HG03520 (cell line): Measurements from ENCODE around the gene NIN.

ENCODE experiments used
- ATAC-seq: cut with Tn5 transposase; IDR thresholded peaks from one replicate; pipeline ENCODE4 v1.9.1; 2021; ENCODE audit warnings: mild to moderate bottlenecking, moderate library complexity; ENCODE audit not compliant: unreplicated experiment

NIN gene

GRCh38 chr14:50837850-50838470 lies 7.0 kb upstream of the NIN start:
- ATAC-seq = no peak

DNA sequence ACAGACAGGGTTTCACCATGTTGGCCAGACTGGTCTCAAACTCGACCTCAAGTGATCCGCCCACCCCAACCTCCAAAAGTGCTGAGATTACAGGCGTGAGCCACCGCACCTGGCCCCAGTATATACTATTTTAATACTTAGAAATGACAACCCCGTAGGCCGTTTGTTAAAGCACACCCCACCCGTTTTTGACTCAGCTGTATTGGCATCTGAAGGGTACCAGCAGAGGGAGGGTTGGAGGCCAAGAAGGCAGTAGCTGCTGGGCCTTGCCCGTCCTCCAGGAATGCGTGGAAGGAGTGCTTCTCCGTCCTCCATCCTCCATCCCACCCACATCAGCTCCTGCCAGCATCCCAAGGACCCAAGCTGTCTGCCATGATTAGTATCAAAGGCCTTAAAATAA lies 6.3 kb upstream of the NIN start:
- no peak for ATAC-seq

DNA sequence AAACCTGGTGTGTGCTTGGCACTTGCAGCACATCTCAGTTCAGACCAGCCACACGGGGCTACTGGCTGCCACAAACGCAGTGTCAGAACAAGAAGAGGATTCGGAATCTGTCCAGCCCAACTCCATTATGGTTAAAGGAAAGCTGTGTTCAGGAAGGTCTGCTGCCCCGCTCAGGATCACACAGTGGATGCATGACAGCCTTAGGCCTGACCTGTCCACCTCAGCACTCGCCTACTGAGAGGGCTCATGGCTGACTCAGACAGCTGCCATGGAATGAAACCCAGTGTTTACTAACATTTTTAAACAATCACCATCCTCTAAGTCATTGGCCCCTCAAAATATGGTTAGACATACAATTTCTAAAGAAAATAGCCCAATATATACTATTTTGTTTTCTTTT lies 5.6 kb upstream of the NIN start:
- no peak for ATAC-seq

DNA sequence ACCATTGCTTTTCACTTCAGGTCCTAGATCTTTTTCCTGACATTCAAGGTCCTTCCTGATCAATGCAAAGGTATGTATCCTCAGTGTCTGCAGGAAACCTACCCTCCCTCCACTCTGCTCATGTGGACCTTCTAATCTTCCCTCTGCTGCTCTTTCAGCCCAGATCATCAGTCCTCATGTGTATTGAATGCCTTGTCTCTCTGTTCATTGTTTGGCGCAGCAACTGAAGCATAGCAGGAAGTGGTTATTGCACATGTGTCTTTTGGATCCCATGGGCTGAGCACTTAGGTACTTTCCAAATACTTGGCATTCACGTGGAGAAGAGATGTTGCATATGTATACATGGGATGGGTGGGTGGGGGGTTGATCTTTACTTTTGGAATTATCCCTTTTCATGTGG lies 4.3 kb upstream of the NIN start:
- no peak for ATAC-seq

DNA sequence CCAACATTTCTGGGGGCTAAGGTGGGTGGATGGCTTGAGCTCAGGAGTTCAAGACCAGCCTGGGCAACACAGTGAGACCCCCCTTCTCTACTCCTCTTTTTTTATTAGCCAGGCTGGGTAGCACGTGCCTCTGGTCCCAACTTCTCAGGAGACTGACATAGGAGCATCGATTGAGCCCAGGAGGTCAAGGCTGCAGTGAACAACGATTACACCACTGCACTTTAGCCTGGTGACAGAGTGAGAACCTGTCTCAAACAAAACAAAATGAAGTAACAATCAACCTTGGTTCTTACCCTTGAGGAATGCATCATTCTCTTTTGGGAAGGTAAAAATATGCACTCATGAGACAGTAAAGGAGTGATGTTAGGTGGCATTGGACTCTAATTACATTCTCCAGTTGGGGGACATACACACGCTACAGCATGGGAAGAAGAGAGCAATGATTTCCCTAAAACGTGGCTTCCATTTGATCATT lies 3.9 kb upstream of the NIN start:
- no peak for ATAC-seq

DNA sequence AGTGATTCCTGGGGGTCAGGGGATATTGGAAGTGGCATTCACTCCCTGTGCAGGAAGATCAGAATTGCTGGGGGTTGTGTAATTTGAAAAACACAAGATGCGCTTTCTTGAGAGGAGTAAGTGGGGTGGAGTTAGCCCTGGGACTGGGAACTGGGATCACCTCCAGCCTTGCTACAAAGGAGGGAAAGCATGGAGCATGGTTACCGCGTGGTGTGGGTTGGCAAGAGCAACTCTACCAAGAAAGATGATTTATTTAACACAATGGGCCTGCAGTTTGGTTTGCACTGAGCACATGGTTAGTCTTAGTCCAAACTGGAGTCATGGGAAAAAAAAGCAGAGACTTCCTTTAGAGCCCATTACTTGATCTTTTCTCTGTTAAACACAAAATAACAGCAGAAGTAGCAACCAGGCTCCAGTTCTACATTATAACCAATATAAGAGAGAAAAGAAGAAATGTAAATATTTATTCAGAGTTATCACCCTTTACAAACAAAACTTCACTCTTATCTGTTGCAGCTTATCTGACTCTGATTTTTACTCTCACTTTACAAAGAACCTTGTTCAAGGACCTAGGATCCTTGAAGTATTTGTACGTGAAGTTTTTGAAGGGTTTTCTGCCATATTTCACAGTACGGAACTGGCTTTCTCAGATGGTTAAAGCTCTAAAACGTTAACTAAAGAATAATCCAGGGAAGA lies 2.1 kb upstream of the NIN start:
- ATAC-seq = no peak

DNA sequence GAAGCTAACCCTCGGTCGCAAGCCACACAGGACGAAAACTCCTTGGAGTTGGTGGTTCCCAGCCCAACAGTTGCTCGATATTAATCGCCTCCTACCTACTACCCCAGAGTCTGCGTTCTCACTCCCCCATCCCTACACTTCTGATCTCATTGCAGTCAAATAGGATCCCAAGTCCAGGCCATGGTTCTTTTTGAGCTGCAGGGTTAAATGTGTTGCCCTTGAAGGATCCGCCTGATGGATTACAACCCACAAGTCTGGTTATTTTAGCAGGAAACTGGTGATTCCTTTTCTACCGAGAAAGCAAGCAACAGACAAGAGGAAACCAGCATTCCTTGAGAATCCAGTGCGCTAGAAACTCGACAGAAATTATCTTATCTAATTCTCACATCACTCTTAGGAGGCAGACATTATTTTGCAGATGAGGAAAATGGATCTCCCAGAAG lies 785 bp upstream of the NIN start:
- no peak for ATAC-seq

DNA sequence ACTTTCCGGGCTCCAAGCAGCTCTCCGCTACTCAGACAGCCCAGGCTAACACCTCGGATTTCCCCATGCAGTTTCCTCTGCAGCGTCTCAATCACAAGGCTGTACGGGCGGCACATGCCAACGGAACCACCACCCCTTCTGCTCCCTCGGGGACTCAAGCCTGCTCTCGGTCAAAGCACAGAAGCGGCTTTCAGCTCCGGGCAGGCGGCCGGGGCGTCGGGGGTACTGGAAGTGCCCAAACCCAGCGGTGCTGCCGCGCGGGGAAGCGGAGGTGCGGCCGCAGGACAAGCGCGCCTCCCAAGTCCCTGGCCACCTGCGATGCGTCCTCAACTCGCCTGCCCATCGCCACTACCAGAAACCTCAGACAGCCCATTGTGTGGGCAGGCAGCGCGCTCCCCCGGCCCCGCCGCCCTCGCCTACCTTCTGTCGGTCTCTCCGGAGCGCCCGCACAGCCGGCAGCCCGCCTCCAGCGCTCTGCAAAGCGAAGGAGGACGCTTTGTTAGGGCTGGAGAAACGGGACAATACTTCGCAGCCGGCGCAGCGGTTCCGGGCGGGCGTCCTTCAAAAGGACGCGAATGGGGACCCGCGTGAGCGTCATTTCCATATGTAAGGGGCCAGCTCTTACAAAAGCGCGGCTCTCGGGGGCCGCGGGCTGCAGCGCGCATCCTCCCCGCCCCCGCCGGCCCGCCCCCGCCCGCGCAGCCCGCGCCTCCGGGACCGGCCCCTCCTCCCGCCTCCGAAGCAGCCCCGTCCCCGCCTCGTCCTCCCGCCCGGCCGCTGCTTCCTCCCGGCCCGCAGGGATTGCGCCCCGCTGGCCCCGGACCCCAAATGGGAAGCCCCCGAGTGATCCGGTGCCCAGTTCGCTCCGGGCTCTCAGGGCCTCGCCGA lies 674 bp downstream of the NIN start:
- peak; percentile 27 for ATAC-seq

DNA sequence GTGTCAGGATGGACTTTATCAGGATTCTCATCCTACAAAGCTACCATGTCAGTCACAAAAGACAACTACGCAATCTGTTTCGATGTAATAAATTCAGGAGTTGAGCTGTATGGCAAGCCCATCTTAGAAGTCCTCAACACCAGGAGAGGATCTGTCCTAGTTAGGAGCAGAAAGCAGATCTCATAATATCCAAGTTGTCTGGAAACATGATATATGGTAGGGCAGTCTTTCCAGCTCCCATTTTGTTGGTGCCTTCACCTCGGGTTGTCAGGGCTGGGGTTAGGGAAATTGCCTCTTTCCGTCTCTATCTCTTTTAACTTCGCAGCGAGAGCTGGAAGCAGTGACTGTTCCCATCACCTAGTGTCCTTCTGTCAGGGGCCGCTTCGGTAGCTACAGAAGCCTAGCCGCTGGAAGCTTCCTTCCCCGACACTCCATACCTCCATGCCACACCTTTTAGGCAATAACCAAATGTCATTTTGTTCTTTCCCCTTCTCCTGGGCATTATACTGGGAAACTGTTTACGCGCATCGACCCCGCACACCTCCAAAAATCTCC lies 1.4 kb downstream of the NIN start:
- no peak for ATAC-seq

- no peak for ATAC-seq
Observed at GRCh38 chr14:50828721-50829488, 2.1 kb downstream of the NIN start.

- ATAC-seq = no peak
Observed at GRCh38 chr14:50826681-50827080, 4.3 kb downstream of the NIN start.

GRCh38 chr14:50825307-50825706 lies 5.7 kb downstream of the NIN start:
- ATAC-seq = no peak

GRCh38 chr14:50823762-50824636 lies 7.0 kb downstream of the NIN start:
- peak; percentile 64 for ATAC-seq

DNA sequence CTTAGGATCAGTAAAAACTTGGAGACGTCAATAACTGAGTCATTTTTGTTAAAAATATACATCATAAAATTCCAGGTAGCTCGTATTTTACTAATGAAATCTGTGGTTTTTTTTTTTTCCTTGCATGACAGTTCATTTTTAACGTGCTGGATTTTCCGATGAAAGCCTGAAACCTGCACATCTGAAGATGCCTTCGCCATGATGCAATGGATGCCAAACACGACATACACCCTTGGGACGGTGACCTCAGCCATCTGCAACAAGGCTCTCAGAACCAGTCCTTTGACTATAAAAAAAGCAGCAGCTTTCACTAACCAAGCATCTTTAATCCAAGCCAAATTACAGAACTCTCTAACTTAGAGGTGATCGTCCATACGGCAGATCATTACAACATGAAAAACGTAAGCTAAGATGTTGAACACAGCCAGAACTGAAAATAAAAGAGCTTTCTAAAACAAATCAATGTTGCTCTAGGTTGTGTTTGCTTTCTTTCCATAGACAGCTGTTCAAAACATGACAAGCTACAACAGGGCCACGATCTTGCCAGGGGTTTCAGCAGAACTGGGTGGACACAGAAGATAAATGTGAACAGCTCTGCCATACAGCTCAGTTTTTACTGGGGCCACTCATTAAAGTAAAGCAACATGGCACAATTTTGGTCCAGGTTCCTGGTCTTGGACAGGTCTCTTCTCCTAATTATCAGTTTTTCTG lies 7.8 kb downstream of the NIN start:
- ATAC-seq = no peak

DNA sequence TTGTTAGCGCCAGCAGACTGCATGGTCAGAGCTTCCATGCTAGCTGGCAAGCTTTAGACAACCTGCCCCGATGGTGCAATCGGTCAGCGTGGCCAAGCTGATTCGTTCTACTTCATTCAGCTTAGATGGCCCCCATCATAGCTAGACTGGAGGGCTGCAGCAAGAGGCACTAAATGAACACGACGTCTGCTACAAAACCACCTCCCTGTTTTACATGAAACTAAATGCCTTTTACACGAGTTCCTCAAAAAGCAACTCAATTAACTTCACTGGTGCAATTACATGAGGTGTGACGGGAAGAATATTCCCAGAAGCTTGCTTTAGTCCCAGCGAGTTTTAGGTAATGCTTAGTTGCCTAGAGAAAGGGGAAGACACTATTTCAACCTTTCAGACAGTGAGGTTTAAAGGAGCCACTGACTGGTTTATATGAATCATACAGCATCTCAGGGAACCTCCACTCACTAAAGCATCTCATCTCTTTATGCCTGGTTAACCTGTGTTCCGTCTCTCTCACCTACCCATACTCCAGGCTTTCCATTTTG lies 8.4 kb downstream of the NIN start:
- ATAC-seq = no peak

- no peak for ATAC-seq
Observed at GRCh38 chr14:50821510-50822464, 9.2 kb downstream of the NIN start.

DNA sequence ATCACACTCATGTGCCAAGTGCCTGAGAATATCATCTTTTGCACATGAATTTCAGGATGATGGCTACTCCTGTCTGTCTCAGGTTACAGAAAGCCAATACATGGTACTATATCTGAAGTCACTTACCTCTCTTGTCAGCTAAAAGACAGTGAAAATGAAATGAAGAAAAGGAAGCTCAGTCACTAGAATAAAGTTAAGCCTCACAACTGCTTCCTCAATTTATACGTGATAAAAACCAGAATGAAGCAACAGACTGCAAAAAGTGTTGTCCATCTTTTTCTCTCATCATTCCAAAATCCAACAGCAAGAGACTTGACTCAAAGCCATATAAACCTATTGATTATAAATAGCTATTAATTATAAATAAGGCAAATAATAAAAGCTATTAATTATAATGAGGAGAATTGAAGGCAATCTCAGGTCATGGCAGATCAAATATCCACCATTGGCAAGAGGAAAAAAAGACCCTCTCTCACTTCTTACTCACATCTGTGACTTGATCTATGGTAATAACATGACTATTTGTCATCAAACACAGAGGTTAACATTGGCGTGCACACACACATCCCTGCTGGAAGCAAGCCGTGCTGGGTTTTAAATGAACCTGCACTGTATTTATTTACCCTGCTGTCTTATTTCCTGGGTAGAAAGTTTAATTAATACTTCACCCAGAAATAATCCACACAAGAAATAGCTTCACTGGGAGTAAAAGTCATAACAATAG lies 10.0 kb downstream of the NIN start:
- no peak for ATAC-seq
